GM12873 (cell line): ENCODE measurements around the gene CAMKMT.

Experiments used
- TF ChIP-seq, protein P1 (sequence below): IDR thresholded peaks from 2 replicates; pipeline ENCODE4 v1.5.1; 2012; ENCODE audit warnings: low read depth, mild to moderate bottlenecking, moderate library complexity, low read length, control low read depth; ENCODE audit not compliant: insufficient read depth; ENCODE audit errors: missing control alignments

The CAMKMT gene

DNA sequence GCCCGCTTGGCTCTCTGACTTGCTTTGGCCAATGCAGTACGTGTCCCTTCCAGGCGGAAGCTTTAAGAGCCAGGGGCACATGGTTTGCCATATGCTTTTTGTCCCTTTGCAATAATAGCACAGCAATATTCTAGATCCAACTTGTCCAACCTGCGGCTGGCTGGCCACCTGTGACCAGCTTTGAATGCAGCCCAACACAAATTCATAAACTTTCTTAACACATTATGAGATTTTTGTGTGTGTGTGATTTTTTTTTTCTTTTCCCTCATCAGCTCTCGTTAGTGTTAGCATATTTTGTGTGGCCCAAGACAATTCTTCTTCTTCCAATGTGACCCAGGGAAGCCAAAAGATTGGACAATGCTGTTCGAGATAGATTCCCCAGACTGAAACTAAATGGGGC, 460.4 kb downstream of the CAMKMT start:
- TF ChIP-seq, protein P1, sequence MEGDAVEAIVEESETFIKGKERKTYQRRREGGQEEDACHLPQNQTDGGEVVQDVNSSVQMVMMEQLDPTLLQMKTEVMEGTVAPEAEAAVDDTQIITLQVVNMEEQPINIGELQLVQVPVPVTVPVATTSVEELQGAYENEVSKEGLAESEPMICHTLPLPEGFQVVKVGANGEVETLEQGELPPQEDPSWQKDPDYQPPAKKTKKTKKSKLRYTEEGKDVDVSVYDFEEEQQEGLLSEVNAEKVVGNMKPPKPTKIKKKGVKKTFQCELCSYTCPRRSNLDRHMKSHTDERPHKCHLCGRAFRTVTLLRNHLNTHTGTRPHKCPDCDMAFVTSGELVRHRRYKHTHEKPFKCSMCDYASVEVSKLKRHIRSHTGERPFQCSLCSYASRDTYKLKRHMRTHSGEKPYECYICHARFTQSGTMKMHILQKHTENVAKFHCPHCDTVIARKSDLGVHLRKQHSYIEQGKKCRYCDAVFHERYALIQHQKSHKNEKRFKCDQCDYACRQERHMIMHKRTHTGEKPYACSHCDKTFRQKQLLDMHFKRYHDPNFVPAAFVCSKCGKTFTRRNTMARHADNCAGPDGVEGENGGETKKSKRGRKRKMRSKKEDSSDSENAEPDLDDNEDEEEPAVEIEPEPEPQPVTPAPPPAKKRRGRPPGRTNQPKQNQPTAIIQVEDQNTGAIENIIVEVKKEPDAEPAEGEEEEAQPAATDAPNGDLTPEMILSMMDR = no peak
